SU-DHL-6 (cell line): ENCODE measurements around the gene VPS36.

ENCODE experiments used
- CTCF ChIP-seq: fragments of 200-600 bp; sonication (generic); IDR thresholded peaks from one replicate; pipeline ENCODE4 v1.5.1; 2017; ENCODE audit warnings: antibody characterized with exemption, mild to moderate bottlenecking, low read length, moderate library complexity; ENCODE audit not compliant: insufficient read depth, poor library complexity, severe bottlenecking
- EZH2phosphoT487 ChIP-seq: fragments of 200-600 bp; sonication (generic), shearing (Covaris generic); conservative IDR thresholded peaks from 2 replicates; pipeline ENCODE4 v1.6.1; 2018; ENCODE audit warnings: mild to moderate bottlenecking, antibody characterized with exemption, low read length, moderate library complexity, mixed read lengths

DNA sequence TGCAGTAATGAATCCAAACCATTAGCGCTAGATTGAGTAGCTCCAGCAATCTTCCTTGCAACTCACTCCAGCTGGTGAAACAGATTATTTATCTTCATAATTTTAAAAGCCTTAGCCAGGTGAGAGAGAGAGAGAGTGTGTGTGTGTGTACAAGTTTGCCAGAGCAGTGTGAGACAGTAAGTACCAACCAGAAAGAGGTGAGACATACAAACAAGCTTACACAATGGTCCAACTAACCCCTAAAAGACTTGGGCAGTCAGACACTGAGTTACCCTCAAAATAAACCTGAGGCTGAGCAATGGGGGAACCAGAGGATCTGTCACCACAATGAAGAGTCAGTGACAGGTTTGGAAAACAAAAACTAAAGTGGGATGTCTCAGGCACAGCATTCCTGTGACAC lies 36.4 kb downstream of the VPS36 start:
- no peak for TF ChIP-seq CTCF
- no peak for TF ChIP-seq EZH2phosphoT487
